ENCODE measurements around the gene TULP4. TPM values are rescaled to one million over a fixed set of nuclear protein-coding genes. Genes with fewer than 3 reads are reported as not detected.
"Not testable (repeated sequence)": the region's sequence is repeated elsewhere in the genome, so short reads cannot be mapped to it uniquely, and the experiment has no call there.

TULP4 gene
- total RNA-seq, 1 experiment from 2014 or later = 21.5 TPM

DNA sequence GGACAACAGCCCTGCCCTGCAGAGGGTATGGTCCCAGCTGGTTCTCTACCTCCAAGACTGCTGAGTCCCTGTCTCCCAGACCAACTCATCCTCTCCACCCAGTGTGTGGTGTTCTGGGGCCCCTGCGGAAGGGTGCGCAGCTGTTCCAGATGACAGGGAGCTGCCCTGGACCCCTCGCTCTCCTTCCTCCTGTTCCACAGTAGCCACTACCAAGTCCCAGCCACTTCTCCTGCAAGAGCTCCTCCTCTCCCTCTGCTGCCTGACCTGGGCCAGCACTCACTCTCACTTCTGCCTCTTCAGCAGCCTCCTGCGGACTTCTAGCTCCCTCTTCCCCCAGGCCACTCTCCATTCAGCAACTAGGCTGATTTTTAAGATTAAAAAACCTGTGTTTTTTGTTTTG is 207.5 kb downstream of the TULP4 start:
- H3K4me3 ChIP-seq (ENCODE audit: low read length) = no peak overlapping the region
- H3K4me1 ChIP-seq (ENCODE audit: insufficient read depth, low read length) = peaks cover 6% of the 10 kb centered on the region; the same call in 1 of the 2 replicates
- H3K36me3 ChIP-seq (ENCODE audit: low read depth, low read length) = no peaks in the 10 kb centered on the region
- H3K4me2 ChIP-seq (ENCODE audit: low read length) = no peak overlapping the region
- H3K79me2 ChIP-seq (ENCODE audit: low read length) = no peaks in the 10 kb centered on the region
- H3F3A ChIP-seq (ENCODE audit: low read length, unreplicated experiment) = no peaks in the 10 kb centered on the region
- ATAC-seq (no peak), DNase-seq (no peak)
- H4K20me1 ChIP-seq (ENCODE audit: low read length) = no peaks in the 10 kb centered on the region
- no peak for TF ChIP-seq EZH2phosphoT487 (IDR thresholded peaks at IDR 0.05; ENCODE audit: borderline replicate concordance, low read length)
- no peak for TF ChIP-seq EZH2 (IDR thresholded peaks at IDR 0.05; ENCODE audit: low read length, unreplicated experiment)
- TF ChIP-seq, protein P1, sequence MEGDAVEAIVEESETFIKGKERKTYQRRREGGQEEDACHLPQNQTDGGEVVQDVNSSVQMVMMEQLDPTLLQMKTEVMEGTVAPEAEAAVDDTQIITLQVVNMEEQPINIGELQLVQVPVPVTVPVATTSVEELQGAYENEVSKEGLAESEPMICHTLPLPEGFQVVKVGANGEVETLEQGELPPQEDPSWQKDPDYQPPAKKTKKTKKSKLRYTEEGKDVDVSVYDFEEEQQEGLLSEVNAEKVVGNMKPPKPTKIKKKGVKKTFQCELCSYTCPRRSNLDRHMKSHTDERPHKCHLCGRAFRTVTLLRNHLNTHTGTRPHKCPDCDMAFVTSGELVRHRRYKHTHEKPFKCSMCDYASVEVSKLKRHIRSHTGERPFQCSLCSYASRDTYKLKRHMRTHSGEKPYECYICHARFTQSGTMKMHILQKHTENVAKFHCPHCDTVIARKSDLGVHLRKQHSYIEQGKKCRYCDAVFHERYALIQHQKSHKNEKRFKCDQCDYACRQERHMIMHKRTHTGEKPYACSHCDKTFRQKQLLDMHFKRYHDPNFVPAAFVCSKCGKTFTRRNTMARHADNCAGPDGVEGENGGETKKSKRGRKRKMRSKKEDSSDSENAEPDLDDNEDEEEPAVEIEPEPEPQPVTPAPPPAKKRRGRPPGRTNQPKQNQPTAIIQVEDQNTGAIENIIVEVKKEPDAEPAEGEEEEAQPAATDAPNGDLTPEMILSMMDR (conservative IDR thresholded peaks at IDR 0.05; ENCODE audit: low read depth, low read length) = no peak
- no peaks in the 10 kb centered on the region for H3K9me2 ChIP-seq (replicated peaks; ENCODE audit: low read length)
- H3K27me3 ChIP-seq (ENCODE audit: low read length) = no peaks in the 10 kb centered on the region
- H3K27ac ChIP-seq (ENCODE audit: low read length) = no peak overlapping the region
- CTCF ChIA-PET = no interaction called here
- no peak overlapping the region for H2AFZ ChIP-seq (ENCODE audit: low read length)
- POLR2A ChIA-PET (ENCODE audit: unreplicated experiment) = interaction anchor here (0.6 kb wide), 1 partner anchor 256 kb away, joined by 5 read pairs; no protein-coding TSS in a partner anchor
- BruUV-seq (replicated peaks) = no TSS peak
- no peak overlapping the region for H3K9ac ChIP-seq (ENCODE audit: low read length)
- intact Hi-C loops (cut with micrococcal nuclease) = no loop called here
- H3K9me3 ChIP-seq (ENCODE audit: low read length) = no peaks in the 10 kb centered on the region

- H2AFZ ChIP-seq (ENCODE audit: low read length); BruUV-seq (replicated peaks); H3K4me1 ChIP-seq (ENCODE audit: insufficient read depth, low read length); intact Hi-C loops (cut with micrococcal nuclease); H3K36me3 ChIP-seq (ENCODE audit: low read depth, low read length); ATAC-seq; H3F3A ChIP-seq (ENCODE audit: low read length, unreplicated experiment); H3K9me3 ChIP-seq (ENCODE audit: low read length); H4K20me1 ChIP-seq (ENCODE audit: low read length); DNase-seq; H3K4me2 ChIP-seq (ENCODE audit: low read length); H3K27ac ChIP-seq (ENCODE audit: low read length); H3K79me2 ChIP-seq (ENCODE audit: low read length); POLR2A ChIA-PET (ENCODE audit: unreplicated experiment); H3K9ac ChIP-seq (ENCODE audit: low read length); CTCF ChIA-PET; H3K4me3 ChIP-seq (ENCODE audit: low read length); H3K9me2 ChIP-seq (replicated peaks; ENCODE audit: low read length); H3K27me3 ChIP-seq (ENCODE audit: low read length): not testable (repeated sequence)
Measured at GRCh38 chr6:158520975-158521374, 208.7 kb downstream of the TULP4 start.

- DNase-seq = no peak
- CTCF ChIA-PET = no interaction called here
- no peaks in the 10 kb centered on the region for H3K79me2 ChIP-seq (ENCODE audit: low read length)
Measured at GRCh38 chr6:158521759-158522158, 209.5 kb downstream of the TULP4 start.

More at GRCh38 chr6:158521759-158522158, 209.5 kb downstream of the TULP4 start:
- peaks cover 6% of the 10 kb centered on the region; the same call in 1 of the 2 replicates for H3K4me1 ChIP-seq (ENCODE audit: insufficient read depth, low read length)
- H3K36me3 ChIP-seq (ENCODE audit: low read depth, low read length) = no peaks in the 10 kb centered on the region
- no peaks in the 10 kb centered on the region for H3K9me2 ChIP-seq (replicated peaks; ENCODE audit: low read length)
- intact Hi-C loops (cut with micrococcal nuclease) = no loop called here
- POLR2A ChIA-PET (ENCODE audit: unreplicated experiment) = no interaction called here
- no peak overlapping the region for H3K27ac ChIP-seq (ENCODE audit: low read length)
- no peaks in the 10 kb centered on the region for H4K20me1 ChIP-seq (ENCODE audit: low read length)
- H2AFZ ChIP-seq (ENCODE audit: low read length) = no peak overlapping the region
- no peaks in the 10 kb centered on the region for H3K27me3 ChIP-seq (ENCODE audit: low read length)
- H3K4me2 ChIP-seq (ENCODE audit: low read length) = no peak overlapping the region
- ATAC-seq = no peak
- no peaks in the 10 kb centered on the region for H3K9me3 ChIP-seq (ENCODE audit: low read length)
- TF ChIP-seq EZH2phosphoT487 (IDR thresholded peaks at IDR 0.05; ENCODE audit: borderline replicate concordance, low read length) (no peak), EZH2 (IDR thresholded peaks at IDR 0.05; ENCODE audit: low read length, unreplicated experiment) (no peak)
- TF ChIP-seq, protein P1 (conservative IDR thresholded peaks at IDR 0.05; ENCODE audit: low read depth, low read length) = no peak
- no peak overlapping the region for H3K4me3 ChIP-seq (ENCODE audit: low read length)
- no peak overlapping the region for H3K9ac ChIP-seq (ENCODE audit: low read length)
- no TSS peak for BruUV-seq (replicated peaks)
- no peaks in the 10 kb centered on the region for H3F3A ChIP-seq (ENCODE audit: low read length, unreplicated experiment)

Data from PC-3 (cell line).